Retina (tissue), 1 donor: ENCODE data around the gene IGSF10.
"Not testable (repeated sequence)": the region's sequence is repeated elsewhere in the genome, so short reads cannot be mapped to it uniquely, and the experiment has no call there.

Source experiments
- DNase-seq: peaks from one replicate; pipeline ENCODE4 v3.0.0-alpha.2; 2016

IGSF10 gene

GRCh38 chr3:151460774-151461450, at the start of gene IGSF10:
Gene IGSF10 (minus strand): TSS chr3:151461061. CDS start chr3:151458709, 2,352 bp downstream.
- peak; percentile 60 for DNase-seq

DNA sequence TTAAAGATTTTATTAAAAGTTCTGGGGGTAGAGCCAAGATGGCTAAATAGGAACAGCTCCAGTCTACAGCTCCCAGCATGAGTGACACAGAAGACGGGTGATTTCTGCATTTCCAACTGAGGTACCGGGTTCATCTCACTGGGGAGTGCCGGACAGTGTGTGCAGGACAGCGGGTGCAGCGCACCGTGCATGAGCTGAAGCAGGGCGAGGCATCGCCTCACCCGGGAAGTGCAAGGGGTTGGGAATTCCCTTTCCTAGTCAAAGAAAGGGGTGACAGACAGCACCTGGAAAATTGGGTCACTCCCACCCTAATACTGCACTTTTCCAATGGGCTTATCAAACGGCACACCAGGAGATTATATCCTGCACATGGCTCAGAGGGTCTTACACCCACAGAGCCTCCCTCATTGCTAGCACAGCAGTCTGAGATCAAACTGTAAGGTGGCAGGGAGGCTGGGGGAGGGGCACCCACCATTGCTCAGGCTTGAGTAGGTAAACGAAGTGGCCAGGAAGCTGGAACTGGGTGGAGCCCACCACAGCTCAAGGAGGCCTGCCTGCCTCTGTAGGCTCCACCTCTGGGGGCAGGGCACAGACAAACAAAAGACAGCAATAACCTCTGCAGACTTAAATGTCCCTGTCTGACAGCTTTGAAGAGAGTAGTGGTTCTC, 48.7 kb upstream of the IGSF10 start:
- not testable (repeated sequence) for DNase-seq

GRCh38 chr3:151504606-151505005, 43.7 kb upstream of the IGSF10 start:
- no peak for DNase-seq

DNA sequence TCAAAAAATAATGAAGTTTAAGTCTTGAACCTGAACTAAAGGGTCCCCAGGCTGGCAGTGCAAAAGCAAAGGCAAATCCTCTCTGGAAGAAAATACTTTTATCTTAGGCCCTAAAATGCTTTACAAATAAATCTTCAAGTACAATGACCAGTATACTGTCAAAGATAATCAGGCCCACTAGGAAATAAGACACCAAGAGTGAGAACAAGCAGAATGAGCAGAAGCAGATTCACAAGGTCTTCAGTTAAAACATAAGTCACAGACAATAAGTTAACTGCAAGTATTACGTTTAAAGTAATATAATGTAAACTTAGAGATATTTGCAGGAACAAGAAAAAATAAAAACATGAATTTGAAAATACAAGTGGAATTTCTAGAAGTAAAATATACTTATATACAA, 42.2 kb upstream of the IGSF10 start:
- DNase-seq, result no peak

DNA sequence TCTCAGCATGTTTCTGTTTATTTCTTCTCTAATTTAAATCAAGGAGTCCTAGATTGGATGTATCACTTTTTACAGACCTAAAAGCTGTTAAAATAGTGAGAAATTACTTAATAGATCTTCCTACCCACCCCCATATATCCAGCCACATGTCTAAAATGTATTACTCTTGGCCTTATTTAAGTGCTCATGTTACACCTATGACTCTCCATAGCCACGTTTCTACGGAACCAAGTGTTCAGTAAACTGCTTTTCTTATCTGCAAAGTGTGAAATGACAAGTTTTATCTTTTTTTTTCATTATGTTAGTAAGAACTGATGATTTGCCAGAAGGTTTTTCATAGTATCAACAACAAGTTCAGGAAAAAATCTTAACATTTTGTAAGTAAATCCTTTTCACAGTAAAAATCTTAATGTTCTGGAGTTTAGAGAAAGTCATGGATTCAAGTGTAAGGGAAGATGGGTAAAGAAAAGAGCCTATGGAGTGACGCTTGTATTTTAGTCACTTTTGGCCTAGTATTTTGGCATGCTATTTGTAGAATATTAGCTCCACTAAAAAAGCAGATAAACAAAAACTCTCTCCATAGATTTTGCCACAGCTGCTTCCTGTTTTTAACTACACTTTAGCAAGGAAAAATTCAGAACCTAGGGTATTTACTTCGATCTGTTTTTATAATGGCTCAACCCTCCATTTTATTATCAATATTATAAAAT, 41.2 kb upstream of the IGSF10 start:
- no peak for DNase-seq

- no peak for DNase-seq
These were observed 40.5 kb upstream of the IGSF10 start for GRCh38 chr3:151501171-151501922.

DNA sequence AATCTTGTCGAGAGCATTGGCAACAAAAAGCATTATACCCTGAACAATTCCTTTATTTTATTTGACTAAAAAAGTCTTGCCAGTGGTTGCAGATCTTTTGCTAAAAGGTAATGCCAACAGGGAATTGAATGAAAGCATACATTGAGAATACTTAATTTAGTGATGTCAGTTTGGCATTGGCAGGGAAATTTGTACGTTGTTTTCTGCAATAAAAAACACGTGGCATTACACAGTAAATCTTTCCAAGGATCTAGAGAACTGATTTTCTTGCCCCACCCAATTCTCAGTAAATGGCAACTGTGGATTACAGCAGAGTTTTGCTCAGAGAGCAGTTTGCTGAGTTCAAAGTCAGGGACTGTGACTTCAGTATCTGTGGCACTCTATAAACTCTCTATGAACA, 38.3 kb upstream of the IGSF10 start:
- DNase-seq, result no peak

DNA sequence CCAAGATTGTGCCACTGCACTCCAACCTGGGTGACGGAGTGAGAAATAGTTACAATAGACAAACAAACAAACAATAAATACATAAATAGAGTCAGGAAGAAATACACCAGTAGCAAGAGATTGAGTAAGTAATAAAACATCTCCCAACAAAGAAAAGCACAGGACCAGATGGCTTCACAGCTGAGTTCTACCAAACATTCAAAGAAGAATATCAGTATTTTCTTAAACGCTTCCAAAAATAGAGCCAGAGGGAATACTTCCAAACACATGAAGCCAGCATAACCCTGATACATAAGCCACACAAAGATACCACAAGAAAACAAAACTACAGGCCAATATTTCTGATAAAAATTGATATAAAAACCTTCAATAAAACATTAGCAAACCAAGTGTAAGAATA, 30.7 kb upstream of the IGSF10 start:
- no peak for DNase-seq

- not testable (repeated sequence) for DNase-seq
These were observed 27.0 kb upstream of the IGSF10 start for GRCh38 chr3:151487833-151488232.

GRCh38 chr3:151483961-151484520, 23.2 kb upstream of the IGSF10 start:
- DNase-seq, result no peak

- DNase-seq, result no peak
These were observed 22.6 kb upstream of the IGSF10 start for GRCh38 chr3:151483488-151483887.

DNA sequence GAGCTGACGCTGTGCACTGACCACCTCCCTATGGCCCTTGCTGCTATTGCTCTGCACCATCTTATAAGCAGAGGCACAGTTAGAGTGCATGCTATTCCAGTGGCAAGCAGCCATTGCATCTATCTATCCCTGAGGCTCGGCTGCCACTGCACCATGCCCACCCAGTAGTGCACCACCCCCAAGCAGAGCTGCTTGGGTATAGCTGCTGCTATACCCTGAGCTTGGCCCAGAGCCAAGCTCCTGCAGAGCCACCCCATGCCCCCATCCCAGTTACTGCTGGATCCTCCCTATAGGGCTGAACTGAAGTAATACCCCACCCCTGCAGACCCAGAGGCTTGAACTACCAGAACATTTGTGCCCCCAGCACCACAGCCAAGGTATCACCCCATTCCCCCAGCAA, 19.6 kb upstream of the IGSF10 start:
- no peak for DNase-seq

- DNase-seq, result no peak
These were observed 18.6 kb upstream of the IGSF10 start for GRCh38 chr3:151479452-151479851.

DNA sequence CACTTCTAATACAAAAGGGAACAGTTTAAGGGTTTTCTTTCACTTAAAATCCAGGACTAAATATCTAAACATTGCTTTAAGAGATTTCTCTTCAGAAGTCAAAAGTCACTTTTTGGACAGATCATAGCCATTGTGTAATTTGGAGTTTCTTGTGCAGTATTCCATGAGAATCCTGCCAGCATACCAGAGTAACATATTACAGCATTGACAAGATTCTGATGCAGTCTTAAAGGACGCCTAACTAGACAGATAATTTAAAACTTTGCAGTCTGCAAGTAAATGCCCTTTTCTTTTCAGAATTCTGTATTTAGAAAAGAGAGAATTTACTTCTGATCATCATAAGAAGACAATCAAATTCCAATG, 17.5 kb upstream of the IGSF10 start:
- no peak for DNase-seq

DNA sequence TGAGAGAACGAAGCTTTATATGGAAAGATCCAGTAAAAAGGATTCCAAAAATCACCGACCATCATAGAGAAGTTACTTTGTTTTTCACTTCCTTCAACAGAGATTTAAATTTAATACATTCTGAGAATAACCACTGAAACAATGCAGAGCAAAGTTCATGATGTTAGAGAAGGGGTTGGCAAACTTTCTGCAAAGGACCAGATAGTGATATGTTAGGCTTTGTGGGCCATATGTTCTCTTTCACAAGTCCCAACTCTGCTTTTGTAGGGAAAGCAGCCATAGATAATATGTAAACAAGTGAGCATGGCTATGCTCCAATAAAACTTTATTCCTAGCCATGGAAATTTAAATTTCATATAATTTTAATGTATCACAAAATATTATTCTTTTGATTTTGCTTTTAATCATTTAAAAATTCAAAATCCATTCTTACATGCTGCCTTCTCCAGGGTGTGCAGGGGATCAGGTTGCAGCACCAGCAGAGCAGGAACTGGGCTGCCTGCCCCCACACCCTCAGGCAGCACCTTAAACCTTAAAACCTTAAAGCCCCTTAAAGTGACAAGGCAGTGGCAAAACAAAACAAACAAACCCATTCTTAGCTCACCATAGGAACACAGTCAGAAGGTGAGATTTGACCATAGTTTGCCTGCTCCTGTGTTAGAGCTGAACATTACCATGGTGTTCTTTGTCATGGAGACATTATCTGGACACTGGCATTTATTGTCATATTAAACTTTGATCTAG, 16.9 kb upstream of the IGSF10 start:
- DNase-seq, result no peak

- DNase-seq, result no peak
These were observed 15.6 kb upstream of the IGSF10 start for GRCh38 chr3:151476344-151477018.

- peak; percentile 17 for DNase-seq
These were observed 7.5 kb upstream of the IGSF10 start for GRCh38 chr3:151468284-151468917.

- DNase-seq, result no peak
These were observed 6.2 kb upstream of the IGSF10 start for GRCh38 chr3:151467069-151467468.

DNA sequence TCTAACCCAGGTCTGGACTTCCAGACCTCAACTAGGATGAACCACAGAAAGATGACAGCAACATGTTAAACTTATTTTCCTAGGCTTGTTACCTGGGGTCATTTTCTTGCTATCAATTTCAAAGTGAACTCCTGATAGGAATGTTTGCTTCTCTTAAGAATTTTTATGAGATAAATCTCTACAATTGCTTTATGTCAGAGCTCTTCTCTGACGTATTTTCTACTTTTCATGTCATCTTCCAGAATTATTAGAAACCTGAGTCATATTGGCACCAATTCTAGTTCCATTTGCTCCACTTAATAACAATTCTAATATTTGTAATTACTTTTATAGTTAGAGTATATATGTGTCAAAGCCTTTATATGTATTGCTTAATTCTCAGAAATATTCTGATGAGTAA, 2.1 kb upstream of the IGSF10 start:
- no peak for DNase-seq

DNA sequence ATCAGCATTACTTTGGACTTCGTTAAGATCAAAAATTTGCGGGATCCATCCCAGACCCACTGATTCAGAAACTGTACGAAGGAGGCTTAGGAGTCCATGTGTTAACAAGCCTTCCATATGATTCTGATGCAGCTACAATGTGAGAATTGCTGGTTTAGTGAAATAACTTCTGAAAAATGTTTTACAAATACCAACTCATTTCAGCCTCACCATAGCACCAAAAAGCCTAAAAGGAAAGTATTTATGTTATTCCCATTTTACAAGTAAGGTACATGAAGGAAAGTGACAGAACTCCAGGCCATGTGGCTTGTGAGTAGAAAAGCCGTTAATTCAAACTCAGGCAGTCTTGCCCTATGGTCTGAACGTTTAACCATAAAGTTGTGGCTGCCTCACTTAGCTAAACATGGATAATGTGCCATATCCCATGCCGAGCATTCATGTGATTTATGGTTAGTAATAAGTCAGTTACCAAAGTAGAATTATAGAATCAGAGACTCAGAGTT, 1.5 kb upstream of the IGSF10 start:
- DNase-seq, result no peak

GRCh38 chr3:151460228-151460627, 633 bp downstream of the IGSF10 start:
- peak; percentile 17 for DNase-seq
